H9 (cell line): ENCODE measurements around the gene TRIM17. TPM values are rescaled to one million over a fixed set of nuclear protein-coding genes. Genes with fewer than 3 reads are reported as not detected.
A peak's percentile ranks its signal among the peaks of the same experiment; 100 is the strongest.

Source experiments
- DNase-seq: peaks from one replicate; pipeline ENCODE4 v3.0.0-alpha.2; 2017
- H2AFZ ChIP-seq: one replicate; pipeline ENCODE4 v1.6.1; 2013; ENCODE audit warnings: mild to moderate bottlenecking, low read length, control low read depth, moderate library complexity
- H2AK5ac ChIP-seq: 2 replicates; pipeline ENCODE4 v1.6.1; 2013; ENCODE audit warnings: low read length, control low read depth, mixed read lengths; ENCODE audit not compliant: insufficient read length
- H2BK120ac ChIP-seq: one replicate; pipeline ENCODE4 v1.6.1; 2013; ENCODE audit warnings: low read depth, mild to moderate bottlenecking, low read length, control low read depth, inconsistent platforms; ENCODE audit not compliant: poor library complexity, severe bottlenecking
- H2BK12ac ChIP-seq: 2 replicates; pipeline ENCODE4 v1.6.1; 2013; ENCODE audit warnings: low read length, control low read depth, mixed read lengths, low read depth; ENCODE audit not compliant: insufficient read length
- H2BK15ac ChIP-seq: 2 replicates; pipeline ENCODE4 v1.6.1; 2013; ENCODE audit warnings: low read depth, low read length, control low read depth
- H2BK20ac ChIP-seq: one replicate; pipeline ENCODE4 v1.6.1; 2013; ENCODE audit warnings: low read depth, mild to moderate bottlenecking, low read length, control low read depth, inconsistent platforms; ENCODE audit not compliant: poor library complexity, severe bottlenecking
- H2BK5ac ChIP-seq: 2 replicates; pipeline ENCODE4 v1.6.1; 2013; ENCODE audit warnings: low read length, control low read depth, mixed read lengths; ENCODE audit not compliant: insufficient read length
- H3K14ac ChIP-seq: 2 replicates; pipeline ENCODE4 v1.6.1; 2013; ENCODE audit warnings: low read length, control low read depth; ENCODE audit not compliant: insufficient read depth
- H3K18ac ChIP-seq: 2 replicates; pipeline ENCODE4 v1.6.1; 2013; ENCODE audit warnings: low read depth, mild to moderate bottlenecking, mixed read lengths, low read length, control low read depth; ENCODE audit not compliant: insufficient read length
- H3K23ac ChIP-seq: 2 replicates; pipeline ENCODE4 v1.6.1; 2013; ENCODE audit warnings: low read length, control low read depth, mixed read lengths, low read depth; ENCODE audit not compliant: insufficient read length
- H3K23me2 ChIP-seq: 2 replicates; pipeline ENCODE4 v1.6.1; 2013; ENCODE audit warnings: low read depth, mild to moderate bottlenecking, mixed read lengths, low read length, control low read depth; ENCODE audit not compliant: insufficient read length, poor library complexity, severe bottlenecking
- H3K27ac ChIP-seq: 2 replicates; pipeline ENCODE4 v1.5.1; 2013; ENCODE audit warnings: low read length, control low read depth, mixed read lengths, low read depth; ENCODE audit not compliant: insufficient read length
- H3K27me3 ChIP-seq: 2 replicates; pipeline ENCODE4 v1.6.1; 2013; ENCODE audit warnings: low read length, control low read depth, inconsistent platforms; ENCODE audit not compliant: insufficient read depth
- H3K4ac ChIP-seq: 2 replicates; pipeline ENCODE4 v1.6.1; 2013; ENCODE audit warnings: low read depth, mild to moderate bottlenecking, control low read depth, inconsistent platforms, low read length, moderate library complexity
- H3K4me1 ChIP-seq: 2 replicates; pipeline ENCODE4 v1.6.1; 2013; ENCODE audit warnings: low read length, control low read depth, inconsistent platforms; ENCODE audit not compliant: insufficient read depth
- H3K4me2 ChIP-seq: 2 replicates; pipeline ENCODE4 v1.6.1; 2013; ENCODE audit warnings: low read length, control low read depth, mixed read lengths; ENCODE audit not compliant: insufficient read length, insufficient read depth
- H3K56ac ChIP-seq: 2 replicates; pipeline ENCODE4 v1.6.1; 2013; ENCODE audit warnings: low read depth, mild to moderate bottlenecking, mixed read lengths, low read length, control low read depth; ENCODE audit not compliant: insufficient read length
- H3K79me1 ChIP-seq: 2 replicates; pipeline ENCODE4 v1.6.1; 2013; ENCODE audit warnings: low read depth, mild to moderate bottlenecking, moderate library complexity, low read length, control low read depth, inconsistent platforms; ENCODE audit not compliant: insufficient read depth, poor library complexity, severe bottlenecking
- H3K79me2 ChIP-seq: 2 replicates; pipeline ENCODE4 v1.6.1; 2013; ENCODE audit warnings: low read length, control low read depth, inconsistent platforms; ENCODE audit not compliant: insufficient read depth
- H3K9ac ChIP-seq: 2 replicates; pipeline ENCODE4 v1.6.1; 2013; ENCODE audit warnings: low read length, control low read depth, mixed read lengths; ENCODE audit not compliant: insufficient read length; ENCODE audit errors: extremely low read depth
- H3K9me3 ChIP-seq: one replicate; pipeline ENCODE4 v1.6.1; 2013; ENCODE audit warnings: low read depth, low read length, inconsistent platforms; ENCODE audit not compliant: control insufficient read depth
- H3T11ph ChIP-seq: one replicate; pipeline ENCODE4 v1.6.1; 2013; ENCODE audit warnings: mild to moderate bottlenecking, low read length, control low read depth, inconsistent platforms
- H4K20me1 ChIP-seq: one replicate; pipeline ENCODE4 v1.6.1; 2013; ENCODE audit not compliant: control insufficient read depth, insufficient read length, insufficient read depth
- H4K5ac ChIP-seq: 2 replicates; pipeline ENCODE4 v1.6.1; 2013; ENCODE audit warnings: low read depth, mild to moderate bottlenecking, mixed read lengths, low read length, control low read depth; ENCODE audit not compliant: insufficient read length
- H4K8ac ChIP-seq: replicated peaks from 2 replicates; pipeline ENCODE4 v1.6.1; 2013; ENCODE audit warnings: low read length, control low read depth, mixed read lengths, low read depth; ENCODE audit not compliant: insufficient read length
- H4K91ac ChIP-seq: 2 replicates; pipeline ENCODE4 v1.6.1; 2013; ENCODE audit warnings: low read depth, mild to moderate bottlenecking, moderate library complexity, mixed read lengths, low read length, control low read depth; ENCODE audit not compliant: insufficient read length
- H3K27ac Mint-ChIP-seq, 3 experiments: 2 replicates in 2 of 3; 3 replicates in 1 of 3; pipeline ENCODE4 v1.8.0; 2020 to 2021; ENCODE audit warnings: mixed read lengths in 3 of 3, mild to moderate bottlenecking in 1 of 3, moderate library complexity in 1 of 3
- H3K27me3 Mint-ChIP-seq: 2 replicates; pipeline ENCODE4 v1.8.0; 2021; ENCODE audit warnings: low read depth, mild to moderate bottlenecking, moderate library complexity, mixed read lengths
- H3K36me3 Mint-ChIP-seq, 3 experiments: 2 replicates in 2 of 3; 3 replicates in 1 of 3; pipeline ENCODE4 v1.8.0; 2020 to 2021; ENCODE audit warnings: low read depth in 3 of 3, mixed read lengths in 3 of 3; ENCODE audit not compliant: insufficient read depth in 1 of 3
- H3K4me1 Mint-ChIP-seq, 2 experiments: 2 replicates each; pipeline ENCODE4 v1.8.0; 2020; ENCODE audit warnings: mixed read lengths in 2 of 2
- H3K4me3 Mint-ChIP-seq, 2 experiments: 2 replicates in 1 of 2; 3 replicates in 1 of 2; pipeline ENCODE4 v1.8.0; 2020 to 2021; ENCODE audit warnings: mild to moderate bottlenecking in 2 of 2, mixed read lengths in 2 of 2, moderate library complexity in 1 of 2
- H3K9me3 Mint-ChIP-seq, 2 experiments: 2 replicates in 1 of 2; 3 replicates in 1 of 2; pipeline ENCODE4 v1.8.0; 2020; ENCODE audit warnings: mild to moderate bottlenecking in 2 of 2, mixed read lengths in 2 of 2, moderate library complexity in 1 of 2
- CTCF ChIP-seq: fragments of 200-600 bp; sonication (generic); conservative IDR thresholded peaks from 3 replicates; pipeline ENCODE4 v1.8.0; 2021; ENCODE audit warnings: antibody characterized with exemption, mild to moderate bottlenecking
- WGBS: extraction: QIAGEN DNeasy Blood & Tissue Kit; methylation state at CpG from one replicate; pipeline ENCODE4 v1.1.7; 2013; ENCODE audit warnings: missing lambda C conversion rate, low lambda C conversion rate, mixed read lengths; ENCODE audit not compliant: insufficient read length; ENCODE audit errors: extremely low coverage; 5-methylcytosine and 5-hydroxymethylcytosine counted together
- total RNA-seq: library from RNA; stranded (reverse); gene quantifications from 2 replicates; pipeline ENCODE4 v1.2.1, GENCODE V29; 2021

TRIM17 gene
- total RNA-seq, 1 experiment from 2014 or later: 2.8 TPM

GRCh38 chr1:228423404-228424053 is 6.9 kb upstream of the TRIM17 start:
- Mint-ChIP-seq H3K36me3 (no peaks in the 10 kb centered on the region), H3K27me3 (peaks cover 91% of the 10 kb centered on the region), H3K4me3 (no peak overlapping the region), H3K9me3 (peaks cover 3% of the 10 kb centered on the region in 2 experiments; a peak in 3 of 5 replicates), H3K4me1 (peaks cover 8 to 13% of the 10 kb centered on the region in 2 experiments), H3K27ac (peak overlapping the region in 1 of 3 experiments; percentile 46; a peak in 1 of 7 replicates)
- Histone ChIP-seq H2AFZ (no peak overlapping the region), H3K14ac (no peak overlapping the region), H3K4me1 (no peaks in the 10 kb centered on the region), H3K79me1 (no peaks in the 10 kb centered on the region), H3K56ac (no peak overlapping the region), H4K8ac (no peak overlapping the region), H3K4ac (no peak overlapping the region), H3K9ac (no peak overlapping the region), H3K79me2 (no peaks in the 10 kb centered on the region), H2AK5ac (no peak overlapping the region), H3K4me2 (no peak overlapping the region), H3K9me3 (no peaks in the 10 kb centered on the region), H2BK20ac (no peak overlapping the region), H4K5ac (no peak overlapping the region), H4K20me1 (no peaks in the 10 kb centered on the region), H2BK12ac (no peak overlapping the region), H3K27me3 (peaks cover 20% of the 10 kb centered on the region; the same call in 1 of the 2 replicates), H3K23me2 (no peaks in the 10 kb centered on the region), H4K91ac (no peak overlapping the region), H3K18ac (no peak overlapping the region), H3K23ac (no peak overlapping the region), H2BK5ac (no peak overlapping the region), H2BK120ac (no peak overlapping the region), H3T11ph (no peak overlapping the region), H2BK15ac (no peak overlapping the region), H3K27ac (no peak overlapping the region)
- DNase-seq: no peak
- WGBS: no CpG with 5 or more reads among the region's 7 CpGs
- no peak for TF ChIP-seq CTCF
